Gastrocnemius medialis (tissue), 4 donors: ENCODE measurements around the gene ARNT2. TPM values are rescaled to one million over a fixed set of nuclear protein-coding genes. Genes with fewer than 3 reads are reported as not detected.

Source experiments
- ATAC-seq, 2 donors: fragments of 150-250 bp; one replicate each; pipeline ENCODE4 v1.9.1; 2016
- DNase-seq, 2 donors: peaks; one replicate each; pipeline ENCODE4 v3.0.0-alpha.2; 2019
- H3K27ac ChIP-seq, 4 donors: fragments of 200-600 bp; sonication (generic); 1 replicate in 1 of 4; 2 replicates in 3 of 4; pipeline ENCODE4 v1.5.1; 2016 to 2018; ENCODE audit warnings: mild to moderate bottlenecking in 2 of 4, moderate library complexity in 1 of 4
- H3K27me3 ChIP-seq, 3 donors: fragments of 200-600 bp; sonication (generic) in 2 of 3; 1 replicate in 1 of 3; 2 replicates in 2 of 3; pipeline versions ENCODE4 v1.5.1 to v1.6.0; 2016 to 2019; ENCODE audit warnings: mild to moderate bottlenecking in 1 of 3, moderate library complexity in 1 of 3
- H3K36me3 ChIP-seq, 2 donors: fragments of 200-600 bp; sonication (generic) in 1 of 2; one replicate each; pipeline ENCODE4 v1.5.1; 2017 to 2018
- H3K4me1 ChIP-seq, 2 donors: fragments of 200-600 bp; sonication (generic) in 1 of 2; one replicate each; pipeline ENCODE4 v1.5.1; 2016 to 2017; ENCODE audit warnings: mild to moderate bottlenecking in 2 of 2
- H3K4me3 ChIP-seq, 4 donors: fragments of 200-600 bp; sonication (generic) in 3 of 4; 1 replicate in 1 of 4; 2 replicates in 3 of 4; pipeline ENCODE4 v1.5.1; 2016 to 2019; ENCODE audit warnings: mild to moderate bottlenecking in 2 of 4
- H3K9me3 ChIP-seq, 3 donors: fragments of 200-600 bp; sonication (generic) in 2 of 3; 1 replicate in 1 of 3; 2 replicates in 2 of 3; pipeline ENCODE4 v1.5.1; 2016 to 2019
- POLR2A ChIP-seq, 2 donors: fragments of 450-650 bp; IDR thresholded peaks; one replicate each; pipeline ENCODE4 v1.6.1; 2017; ENCODE audit warnings: antibody characterized with exemption in 2 of 2, mild to moderate bottlenecking in 2 of 2, moderate library complexity in 2 of 2
- in situ Hi-C, 4 donors: fragments of 200-750 bp; cut with MboI; loops; one replicate each; pipeline versions ENCODE4 v1.15.0 to v1.8.0; 2017; ENCODE audit warnings: low sequenced_read_pairs in 4 of 4
- intact Hi-C: fragments of 100-400 bp; cut with DNase I; formaldehyde crosslinking; loops from one replicate; pipeline ENCODE4 v1.15.1; 2023; ENCODE audit warnings: low total_unique reads
- total RNA-seq, 4 donors: library from RNA; depleted of rRNA; stranded (reverse); fragments of >200 nt; gene quantifications; one replicate each; pipeline versions ENCODE4 v1.1.0 to v1.2.3, GENCODE V29; 2016
- TF ChIP-seq, protein P1 (sequence below), 5 experiments: fragments of 450-650 bp in 3 of 5; fragments of 200-600 bp in 2 of 5; sonication (generic) in 2 of 5; IDR thresholded peaks in 4 of 5; conservative IDR thresholded peaks in 1 of 5; 1 replicate in 4 of 5; 2 replicates in 1 of 5; pipeline ENCODE4 v1.5.1; 2016 to 2019; ENCODE audit warnings: antibody characterized with exemption in 5 of 5, mild to moderate bottlenecking in 3 of 5, moderate library complexity in 3 of 5

Gene ARNT2
- total RNA-seq, 4 donors from 2014 or later: 4.1 to 23.5 (median 6.6) TPM

DNA sequence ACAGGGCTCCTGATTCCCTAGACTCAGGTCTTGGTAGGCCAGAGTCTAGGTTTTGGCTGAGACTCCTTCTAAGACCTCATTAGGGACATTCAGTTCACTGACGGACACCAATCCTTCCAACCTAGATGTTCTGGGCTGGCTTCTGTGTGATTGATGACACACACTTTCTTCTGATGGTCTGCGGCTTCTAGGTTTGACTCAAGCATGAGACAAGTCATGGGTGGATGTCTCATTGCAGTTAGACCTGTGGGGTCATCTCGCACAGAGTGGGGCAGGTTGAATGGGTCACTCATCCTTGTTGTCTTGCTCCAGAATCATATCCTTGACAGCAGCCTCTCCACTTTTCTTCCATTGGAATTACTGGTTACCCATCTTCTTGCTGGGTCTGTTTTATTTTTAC is 35.8 kb downstream of the ARNT2 start:
- DNase-seq (no peak), ATAC-seq (no peak)
- no peaks in the 10 kb centered on the region for H3K9me3 ChIP-seq
- TF ChIP-seq POLR2A (IDR thresholded peaks at IDR 0.05): no peak
- TF ChIP-seq, protein P1, sequence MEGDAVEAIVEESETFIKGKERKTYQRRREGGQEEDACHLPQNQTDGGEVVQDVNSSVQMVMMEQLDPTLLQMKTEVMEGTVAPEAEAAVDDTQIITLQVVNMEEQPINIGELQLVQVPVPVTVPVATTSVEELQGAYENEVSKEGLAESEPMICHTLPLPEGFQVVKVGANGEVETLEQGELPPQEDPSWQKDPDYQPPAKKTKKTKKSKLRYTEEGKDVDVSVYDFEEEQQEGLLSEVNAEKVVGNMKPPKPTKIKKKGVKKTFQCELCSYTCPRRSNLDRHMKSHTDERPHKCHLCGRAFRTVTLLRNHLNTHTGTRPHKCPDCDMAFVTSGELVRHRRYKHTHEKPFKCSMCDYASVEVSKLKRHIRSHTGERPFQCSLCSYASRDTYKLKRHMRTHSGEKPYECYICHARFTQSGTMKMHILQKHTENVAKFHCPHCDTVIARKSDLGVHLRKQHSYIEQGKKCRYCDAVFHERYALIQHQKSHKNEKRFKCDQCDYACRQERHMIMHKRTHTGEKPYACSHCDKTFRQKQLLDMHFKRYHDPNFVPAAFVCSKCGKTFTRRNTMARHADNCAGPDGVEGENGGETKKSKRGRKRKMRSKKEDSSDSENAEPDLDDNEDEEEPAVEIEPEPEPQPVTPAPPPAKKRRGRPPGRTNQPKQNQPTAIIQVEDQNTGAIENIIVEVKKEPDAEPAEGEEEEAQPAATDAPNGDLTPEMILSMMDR (IDR thresholded peaks at IDR 0.05 in 4 of 5, conservative IDR thresholded peaks at IDR 0.05 in 1 of 5): no peak
- no peaks in the 10 kb centered on the region for H3K27me3 ChIP-seq
- no peaks in the 10 kb centered on the region for H3K36me3 ChIP-seq
- in situ Hi-C loops (no loop called here), intact Hi-C loops (no loop called here)
- H3K27ac ChIP-seq: no peak overlapping the region
- H3K4me1 ChIP-seq: no peaks in the 10 kb centered on the region
- H3K4me3 ChIP-seq: no peak overlapping the region

GRCh38 chr15:80441041-80441440 is 36.9 kb downstream of the ARNT2 start:
- in situ Hi-C loops (no loop called here), intact Hi-C loops (no loop called here)
- Histone ChIP-seq H3K4me1 (no peaks in the 10 kb centered on the region), H3K4me3 (no peak overlapping the region), H3K27me3 (no peaks in the 10 kb centered on the region), H3K9me3 (no peaks in the 10 kb centered on the region), H3K27ac (no peak overlapping the region), H3K36me3 (no peaks in the 10 kb centered on the region)
- DNase-seq (no peak), ATAC-seq (no peak)
- no peak for TF ChIP-seq POLR2A (IDR thresholded peaks at IDR 0.05)
- TF ChIP-seq, protein P1 (IDR thresholded peaks at IDR 0.05 in 4 of 5, conservative IDR thresholded peaks at IDR 0.05 in 1 of 5): no peak

DNA sequence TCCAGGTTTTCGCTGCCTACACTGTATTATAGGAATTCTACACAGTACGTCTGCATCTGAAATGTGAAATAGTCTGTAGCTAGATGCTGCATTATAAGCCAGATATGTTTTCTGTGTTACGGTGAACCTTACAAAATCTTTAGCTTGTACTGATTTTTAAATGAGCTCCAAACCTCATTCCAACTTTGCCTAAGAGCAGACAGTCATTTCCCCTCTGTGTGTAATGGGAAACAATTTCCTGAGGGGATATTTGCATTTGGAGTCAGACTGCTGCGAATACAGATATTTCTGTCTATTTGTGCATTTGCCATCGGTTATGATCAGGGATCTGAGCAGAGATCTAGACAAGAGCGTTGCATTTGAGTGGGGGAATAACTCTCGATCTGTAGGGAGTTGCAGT is 37.5 kb downstream of the ARNT2 start:
- no peaks in the 10 kb centered on the region for H3K36me3 ChIP-seq
- no peak for ATAC-seq
- no peak for DNase-seq
- H3K4me1 ChIP-seq: no peaks in the 10 kb centered on the region
- H3K27me3 ChIP-seq: no peaks in the 10 kb centered on the region
- no peak overlapping the region for H3K27ac ChIP-seq
- intact Hi-C loops (no loop called here), in situ Hi-C loops (no loop called here)
- TF ChIP-seq, protein P1 (IDR thresholded peaks at IDR 0.05 in 4 of 5, conservative IDR thresholded peaks at IDR 0.05 in 1 of 5): no peak
- TF ChIP-seq POLR2A (IDR thresholded peaks at IDR 0.05): no peak
- no peak overlapping the region for H3K4me3 ChIP-seq
- H3K9me3 ChIP-seq: no peaks in the 10 kb centered on the region

DNA sequence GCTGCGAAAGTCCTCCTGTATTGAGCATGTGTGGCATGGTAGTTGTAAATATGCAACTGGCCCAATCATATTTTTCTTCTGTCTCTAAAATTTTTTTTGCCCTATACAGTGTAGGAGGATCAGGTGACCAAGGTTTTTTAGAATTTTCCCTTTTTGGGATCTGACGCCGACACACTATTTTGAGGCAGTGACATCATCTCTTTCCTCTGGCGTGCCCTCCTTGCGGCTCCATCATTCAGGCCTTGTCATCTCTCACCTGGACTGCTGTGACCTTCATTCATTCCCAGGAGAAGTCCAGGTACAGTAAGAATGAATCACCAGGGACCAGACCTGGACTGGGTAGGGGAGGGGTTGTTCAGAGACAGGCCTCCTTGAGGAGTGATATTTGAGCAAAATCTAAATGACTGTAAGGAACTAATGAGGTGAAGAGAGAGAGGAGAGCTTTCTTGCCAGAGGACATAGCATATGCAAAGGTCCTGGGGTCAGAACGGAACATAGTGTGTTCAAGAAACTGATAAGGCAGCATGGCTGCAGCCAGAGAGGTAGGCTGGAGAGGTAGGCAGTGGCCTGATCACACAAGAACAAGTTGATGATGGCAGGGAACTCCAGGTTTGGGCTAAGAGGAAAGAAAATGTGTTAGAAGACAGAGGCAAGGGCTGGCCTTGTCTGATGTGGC is 38.7 kb downstream of the ARNT2 start:
- in situ Hi-C loops: no loop called here
- no peak overlapping the region for H3K4me3 ChIP-seq
- H3K4me1 ChIP-seq: no peaks in the 10 kb centered on the region
- DNase-seq (no peak), ATAC-seq (no peak)
- TF ChIP-seq, protein P1 (IDR thresholded peaks at IDR 0.05 in 4 of 5, conservative IDR thresholded peaks at IDR 0.05 in 1 of 5): no peak
- no peak for TF ChIP-seq POLR2A (IDR thresholded peaks at IDR 0.05)
- H3K9me3 ChIP-seq: no peaks in the 10 kb centered on the region
- H3K27me3 ChIP-seq: no peaks in the 10 kb centered on the region
- intact Hi-C loops: no loop called here
- H3K27ac ChIP-seq: no peak overlapping the region
- no peaks in the 10 kb centered on the region for H3K36me3 ChIP-seq
